Renal cortical epithelial cell (primary cell): ENCODE measurements around the gene NDUFS1. TPM values are rescaled to one million over a fixed set of nuclear protein-coding genes. Genes with fewer than 3 reads are reported as not detected.
A peak's percentile ranks its signal among the peaks of the same experiment; 100 is the strongest.
"Not testable (repeated sequence)": the region's sequence is repeated elsewhere in the genome, so short reads cannot be mapped to it uniquely, and the experiment has no call there.

Experiments
- DNase-seq: peaks from one replicate; pipeline ENCODE4 v3.0.0-alpha.2; 2011; ENCODE audit warnings: low read depth
- total RNA-seq: library from RNA; depleted of rRNA; stranded (reverse); fragments of >200 nt; gene quantifications from 2 replicates; pipeline ENCODE4 v1.2.3, GENCODE V29; 2014

Gene NDUFS1
- 188 and 301 TPM in 2 replicates for total RNA-seq

DNA sequence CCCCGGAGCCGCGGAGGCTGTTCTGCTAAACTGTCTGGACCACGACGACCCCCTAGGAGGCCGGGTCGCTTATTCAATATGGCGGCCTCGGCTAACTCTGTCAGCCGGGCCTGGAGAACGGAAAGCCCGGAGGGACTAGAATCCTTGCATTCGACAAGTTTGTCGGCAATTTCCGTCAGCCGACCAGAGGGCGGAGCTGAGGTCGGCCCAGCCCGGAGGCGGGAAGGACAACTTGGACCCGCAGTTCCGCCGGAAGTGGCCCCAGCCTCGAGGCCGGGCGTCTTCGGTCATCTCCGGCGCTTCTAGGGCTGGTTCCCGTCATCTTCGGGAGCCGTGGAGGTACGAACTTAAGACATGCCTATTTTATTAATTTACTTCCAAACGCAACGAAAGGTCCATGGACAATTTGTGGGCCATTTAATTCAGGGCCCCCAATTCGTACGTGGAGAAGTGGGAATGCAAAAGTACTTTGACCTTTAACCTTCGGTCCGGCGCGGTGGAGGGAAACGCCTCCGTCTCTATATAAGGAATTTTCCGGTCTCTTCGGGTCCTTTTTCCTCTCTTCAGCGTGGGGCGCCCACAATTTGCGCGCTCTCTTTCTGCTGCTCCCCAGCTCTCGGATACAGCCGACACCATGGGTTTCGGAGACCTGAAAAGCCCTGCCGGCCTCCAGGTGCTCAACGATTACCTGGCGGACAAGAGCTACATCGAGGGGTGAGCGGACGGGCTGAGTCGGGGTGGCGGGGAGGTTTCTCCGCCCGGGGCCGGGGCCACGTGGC, at the start of gene NDUFS1, which contains the start of gene EEF1B2:
Gene NDUFS1 (minus strand): TSS at position 99 of the 779 bp plus-strand sequence. CDS start 5,766 bp downstream, outside the sequence.
Gene EEF1B2 (plus strand): TSS at position 550 of the 779 bp plus-strand sequence. CDS start 85 bp downstream, at position 635.
- DNase-seq, result peak; percentile 95

DNA sequence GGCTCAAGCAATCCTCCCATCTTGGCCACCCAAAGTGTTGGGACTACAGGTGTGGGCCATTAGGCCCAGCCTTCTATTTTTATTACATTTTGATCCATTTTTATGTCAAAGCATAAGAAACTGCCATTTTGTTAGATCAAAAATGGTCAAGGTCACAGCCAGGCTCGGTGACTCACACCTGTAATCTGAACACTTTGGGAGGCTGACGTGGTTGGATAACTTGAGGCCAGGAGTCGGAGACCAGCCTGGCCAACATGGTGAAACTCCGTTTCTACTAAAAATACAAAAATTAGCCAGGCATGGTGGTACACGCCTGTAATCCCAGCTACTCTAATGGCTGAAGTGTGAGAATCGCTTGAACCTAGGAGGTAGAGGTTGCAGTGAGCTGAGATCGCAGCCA, 49.7 kb upstream of the NDUFS1 start:
- DNase-seq, result no peak

DNA sequence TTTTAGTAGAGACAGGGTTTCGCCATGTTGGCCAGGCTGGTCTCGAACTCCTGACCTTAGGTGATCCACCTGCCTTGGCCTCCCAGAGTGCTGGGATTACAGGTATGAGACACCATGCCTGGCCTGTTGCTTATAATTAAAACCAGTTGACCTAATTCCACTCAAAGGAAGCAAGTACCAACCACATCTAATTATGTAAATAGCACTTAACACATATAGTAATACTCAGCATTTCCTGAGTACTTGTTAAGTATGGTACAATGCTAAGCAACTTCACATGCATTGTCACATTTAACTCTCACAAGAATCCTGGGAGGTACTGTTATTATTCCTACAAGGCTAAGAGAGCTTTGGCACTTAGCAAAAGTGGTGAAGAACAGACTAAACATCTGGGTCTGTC, 48.1 kb upstream of the NDUFS1 start:
- not testable (repeated sequence) for DNase-seq

DNA sequence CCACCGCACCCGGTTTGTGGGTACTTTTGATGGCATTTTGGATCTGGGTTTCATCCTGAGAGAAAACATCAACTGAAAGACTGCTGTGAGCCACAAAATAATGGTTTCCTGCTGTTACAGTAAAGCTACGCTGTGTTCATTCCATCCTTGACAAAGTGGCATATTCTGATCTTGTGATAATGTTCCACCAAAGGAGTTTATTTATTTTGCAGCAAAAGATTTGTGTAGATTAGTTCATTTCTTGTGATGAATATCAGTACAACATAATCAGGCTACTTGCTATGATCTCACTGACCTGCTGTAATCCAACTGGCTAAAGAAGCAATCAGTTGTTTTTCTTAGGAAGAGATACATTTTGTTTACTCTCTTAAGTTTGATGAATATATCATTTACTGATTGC, 45.5 kb upstream of the NDUFS1 start:
- no peak for DNase-seq

DNA sequence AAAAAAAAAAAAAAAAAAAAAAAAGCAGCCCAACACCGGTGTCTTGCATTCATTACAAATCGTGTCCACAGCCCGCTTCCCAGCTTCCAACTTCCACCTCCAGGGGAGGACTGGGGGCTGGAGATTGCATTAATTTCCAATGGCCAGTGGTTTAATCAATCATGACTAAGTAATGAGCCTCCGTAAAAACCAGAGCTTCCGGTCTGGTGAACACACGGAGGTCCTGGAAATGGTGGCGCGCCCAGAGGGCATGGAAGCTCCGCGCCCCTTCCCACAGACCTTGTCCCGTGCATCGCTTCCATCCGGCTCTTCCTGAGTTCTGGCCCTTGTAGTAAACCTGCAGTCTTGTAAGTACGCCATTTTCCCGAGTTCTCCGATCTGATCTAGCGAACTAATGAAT, 44.1 kb upstream of the NDUFS1 start:
- DNase-seq, result no peak

DNA sequence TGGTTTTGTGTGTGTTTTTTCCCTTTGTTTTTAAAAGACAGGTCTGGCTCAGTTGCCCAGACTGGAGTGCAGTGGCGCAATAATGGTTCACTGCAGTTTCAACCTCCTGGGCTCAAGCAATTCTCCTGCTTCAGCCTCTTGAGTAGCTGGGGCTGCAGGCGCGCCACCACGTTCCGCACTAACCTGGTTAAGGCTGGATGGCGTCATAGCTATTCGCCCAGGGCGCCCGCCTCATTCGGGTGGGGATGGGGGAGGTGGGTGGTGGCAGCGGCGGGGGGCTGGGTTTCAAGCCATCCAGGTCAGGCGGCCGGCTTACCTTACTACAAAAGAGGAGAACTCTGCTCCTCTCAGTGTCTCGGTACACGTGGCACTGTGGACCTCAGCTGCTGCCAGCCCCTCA, 43.2 kb upstream of the NDUFS1 start:
- no peak for DNase-seq

DNA sequence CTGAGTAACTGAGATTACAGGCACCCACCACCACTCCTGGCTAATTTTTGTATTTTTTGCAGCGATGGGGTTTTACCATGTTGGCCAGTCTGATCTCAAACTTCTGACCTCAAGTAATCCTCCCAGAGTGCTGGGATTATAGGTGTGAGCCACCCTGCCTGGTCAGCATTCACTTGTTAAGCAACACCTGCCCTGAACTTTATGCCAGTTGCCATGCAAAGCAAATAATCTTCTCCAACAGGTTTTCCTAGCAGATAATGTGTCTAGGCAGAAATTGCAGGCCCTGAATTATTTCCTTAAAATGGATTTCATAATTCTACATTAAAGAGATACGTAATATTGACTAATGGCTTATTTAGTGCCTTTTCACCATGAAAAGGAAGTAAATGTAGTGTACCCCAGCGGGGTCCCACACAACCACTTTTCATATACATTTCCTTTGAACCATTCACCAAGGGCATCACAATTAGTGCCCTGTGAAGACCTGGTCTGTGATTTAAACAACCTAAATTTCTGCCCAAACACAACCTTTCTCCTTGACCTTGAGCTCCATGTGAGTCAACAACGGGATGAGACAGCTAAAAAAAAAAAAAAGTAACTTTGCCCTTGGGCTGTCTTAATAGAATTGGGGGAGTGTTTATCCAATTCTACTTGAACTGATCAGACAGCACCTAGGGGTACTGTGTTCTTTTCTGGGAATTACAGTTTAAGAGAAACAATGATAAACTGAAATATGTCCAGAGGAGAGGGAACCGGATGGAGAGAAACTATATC, 42.0 kb upstream of the NDUFS1 start:
- DNase-seq, result no peak

DNA sequence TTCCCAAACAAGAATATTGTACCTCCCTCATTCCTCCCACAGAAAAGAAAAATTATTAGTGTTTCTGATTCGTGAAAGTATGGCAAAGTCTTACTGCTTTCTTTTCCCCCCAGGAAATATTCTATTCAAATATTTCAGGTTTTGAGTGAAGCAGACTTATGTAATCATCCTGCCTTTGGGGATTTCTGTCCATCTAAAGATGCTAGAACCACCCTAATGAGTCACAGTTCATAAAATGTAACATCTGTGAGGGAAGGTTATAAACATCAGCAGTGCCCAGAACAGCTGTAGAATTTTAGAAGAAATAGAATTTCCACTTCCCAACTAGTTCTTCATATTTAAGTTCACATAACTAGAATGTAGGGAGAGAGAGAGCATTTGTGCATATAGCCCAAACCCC, 39.4 kb upstream of the NDUFS1 start:
- no peak for DNase-seq

DNA sequence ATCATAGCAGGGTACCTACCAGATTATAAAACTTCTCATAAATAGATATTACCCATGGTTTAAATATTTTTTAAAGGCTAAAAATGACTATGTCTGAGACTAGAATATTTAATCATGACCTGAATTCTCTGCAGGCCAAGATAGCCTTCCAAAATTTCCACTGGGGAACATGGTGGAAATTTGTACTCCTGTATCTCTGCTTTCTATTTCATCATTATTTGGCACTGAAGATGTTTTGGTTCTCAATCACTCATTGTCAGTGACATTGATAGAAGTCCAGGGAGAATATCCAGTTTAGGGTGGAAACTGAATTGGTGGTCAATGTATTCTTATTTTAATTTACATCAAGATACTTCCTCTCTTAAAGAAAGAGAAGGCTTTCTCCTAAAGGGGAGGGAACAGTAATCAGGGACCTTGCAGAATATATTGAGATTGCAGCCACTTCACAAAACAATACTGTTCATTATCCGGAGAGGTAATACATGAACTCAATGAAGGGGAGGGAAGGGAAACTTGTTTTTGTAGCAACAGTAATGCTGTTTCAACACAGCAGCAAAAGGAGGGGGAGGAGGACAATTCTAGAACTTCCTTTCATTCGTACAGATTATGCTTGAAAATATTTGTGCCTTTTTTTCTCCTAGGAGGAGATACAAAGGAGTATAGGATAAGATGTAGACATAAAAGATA, 34.6 kb upstream of the NDUFS1 start:
- no peak for DNase-seq

DNA sequence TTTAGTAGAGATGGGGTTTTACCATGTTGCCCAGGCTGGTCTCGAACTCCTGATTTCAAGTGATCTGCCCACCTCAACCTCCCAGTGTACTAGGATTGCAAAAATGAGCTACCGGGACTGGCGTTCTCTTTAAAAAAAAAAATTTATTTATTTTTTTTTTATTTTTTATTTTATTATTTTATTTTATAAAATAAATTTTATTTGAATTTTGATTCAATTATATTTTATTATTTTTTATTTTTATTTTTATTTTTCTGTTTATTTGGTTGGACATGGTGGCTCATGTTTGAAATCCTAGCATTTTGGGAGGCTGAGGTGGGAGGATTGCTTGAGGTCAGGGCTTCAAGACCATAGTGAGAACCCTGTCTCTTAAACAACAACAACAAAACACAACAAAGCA, 32.9 kb upstream of the NDUFS1 start:
- DNase-seq, result no peak

DNA sequence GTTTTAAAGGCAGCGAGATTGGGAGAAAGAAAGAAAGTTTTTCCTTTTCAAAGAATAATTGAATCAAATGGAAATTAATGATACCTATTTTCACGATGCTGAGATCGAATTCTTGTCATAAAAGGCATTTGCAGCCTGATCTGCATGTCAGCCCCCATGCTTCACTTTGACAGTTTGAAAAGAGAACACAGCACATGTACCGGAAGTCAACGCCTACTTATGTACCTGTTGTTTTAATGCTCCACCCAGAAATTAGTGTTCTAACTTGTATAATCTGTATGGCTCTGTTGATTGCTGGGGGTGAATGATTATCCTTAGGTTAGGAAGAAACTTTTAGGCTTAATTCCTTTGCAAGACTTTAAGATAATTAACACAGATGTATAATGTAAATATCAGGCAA, 31.4 kb upstream of the NDUFS1 start:
- DNase-seq, result no peak

DNA sequence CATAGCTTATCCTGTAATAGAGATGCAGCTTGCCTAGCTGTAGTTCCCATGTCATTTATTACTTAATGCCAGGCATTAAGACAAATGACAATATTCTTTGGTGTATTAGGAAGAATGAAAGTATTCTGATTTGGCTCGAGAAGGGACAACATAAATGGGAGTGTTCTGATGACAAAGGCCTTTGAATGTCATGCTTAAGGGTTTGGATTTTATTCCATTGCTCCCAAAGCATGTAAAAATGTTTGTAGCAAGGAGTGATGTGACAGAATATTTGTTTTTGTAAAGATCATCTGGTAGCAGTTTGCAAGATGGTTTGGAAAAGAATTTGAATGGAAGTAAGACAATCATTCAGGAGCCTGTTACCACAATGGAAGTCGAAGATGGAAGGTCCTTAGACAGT, 30.9 kb upstream of the NDUFS1 start:
- DNase-seq, result no peak

DNA sequence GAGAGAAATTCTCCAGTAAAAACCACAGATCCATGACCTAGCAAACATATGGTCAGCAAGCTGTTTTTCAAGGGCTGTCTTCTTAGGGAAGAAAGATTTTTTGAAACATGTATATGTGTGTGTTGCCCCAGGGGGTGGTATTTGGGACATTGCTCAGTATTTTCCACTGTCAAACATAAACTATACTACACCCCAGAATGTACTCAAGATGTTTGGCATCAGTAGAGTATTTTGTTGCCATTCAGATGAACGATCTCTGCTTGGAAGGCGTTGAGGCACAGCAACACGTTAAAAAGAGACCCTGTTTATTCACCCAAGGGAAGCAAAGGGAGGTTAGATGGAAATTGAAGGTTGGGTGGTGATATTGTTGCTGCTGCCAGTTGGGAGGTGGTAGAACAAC, 30.4 kb upstream of the NDUFS1 start:
- no peak for DNase-seq

DNA sequence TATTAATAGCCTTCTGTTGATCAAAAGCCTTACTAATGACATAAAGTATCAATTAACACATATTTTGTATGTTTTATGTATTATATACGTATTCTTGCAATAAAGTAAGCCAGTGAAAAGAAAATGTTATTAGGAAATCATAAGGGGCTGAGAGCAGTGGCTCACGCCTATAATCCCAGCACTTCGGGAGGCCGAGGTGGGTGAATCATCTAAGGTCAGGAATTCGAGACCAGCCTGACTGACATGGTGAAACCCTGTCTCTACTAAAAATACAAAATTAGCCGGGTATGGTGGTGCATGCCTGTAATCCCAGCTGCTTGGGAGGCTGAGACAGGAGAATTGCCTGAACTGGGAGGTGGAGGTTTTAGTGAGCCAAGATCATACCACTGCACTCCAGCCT, 22.3 kb upstream of the NDUFS1 start:
- DNase-seq, result not testable (repeated sequence)

DNA sequence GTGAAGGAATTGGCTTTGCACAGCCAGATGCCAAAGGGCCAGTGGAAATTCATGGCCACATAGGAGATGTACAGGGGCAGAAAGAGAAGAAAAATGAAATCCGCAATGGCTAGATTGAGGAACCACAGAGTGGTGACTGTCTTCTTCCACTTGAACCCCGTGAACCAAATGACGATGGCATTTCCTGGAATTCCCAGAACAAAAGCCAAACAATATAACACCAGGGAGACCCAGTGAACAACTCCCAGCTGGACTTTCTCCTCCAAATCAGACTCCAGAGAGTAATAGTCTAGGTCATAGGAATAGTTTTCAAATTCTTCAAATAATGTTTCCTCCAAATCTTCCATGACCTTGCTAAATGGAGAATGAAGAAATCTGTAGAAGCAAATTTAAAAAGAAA, 17.7 kb upstream of the NDUFS1 start:
- no peak for DNase-seq

DNA sequence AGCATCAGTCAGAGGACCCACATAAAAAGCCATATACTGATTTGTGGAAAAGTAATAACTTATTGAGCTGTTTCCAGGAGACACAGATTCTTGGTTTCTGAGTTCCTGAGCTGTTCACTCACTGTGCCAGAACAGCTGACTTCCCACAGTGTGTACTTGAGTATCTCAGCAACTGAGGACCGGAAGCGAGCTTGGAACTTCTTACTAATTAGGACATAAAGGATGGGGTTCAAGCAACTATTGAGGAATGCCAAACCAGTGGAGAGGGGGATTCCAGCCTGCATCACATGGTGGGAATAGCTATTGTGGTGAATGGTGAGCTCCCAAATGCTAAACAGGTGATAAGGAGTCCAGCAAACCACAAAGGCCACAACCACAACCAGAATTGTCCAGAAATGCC, 16.9 kb upstream of the NDUFS1 start:
- peak; percentile 7 for DNase-seq

DNA sequence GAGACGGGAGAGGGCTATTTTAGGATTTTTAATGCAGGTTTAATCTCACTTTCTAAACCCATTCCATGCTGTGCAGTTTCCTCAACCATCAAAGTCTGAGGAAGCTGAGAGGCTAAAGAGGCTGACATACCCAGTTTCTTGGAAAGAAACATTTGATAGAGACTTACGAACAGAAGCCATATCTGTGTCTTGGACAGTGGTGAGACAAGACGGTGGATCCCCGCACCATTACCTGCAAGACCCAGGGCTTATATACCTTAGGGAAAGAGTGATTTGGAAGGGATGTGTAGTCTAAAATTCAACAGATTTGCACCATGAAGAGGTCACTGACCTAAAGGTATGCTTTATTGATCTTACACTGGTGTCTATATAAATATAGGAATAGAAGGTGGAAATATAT, 13.9 kb upstream of the NDUFS1 start:
- DNase-seq, result no peak

DNA sequence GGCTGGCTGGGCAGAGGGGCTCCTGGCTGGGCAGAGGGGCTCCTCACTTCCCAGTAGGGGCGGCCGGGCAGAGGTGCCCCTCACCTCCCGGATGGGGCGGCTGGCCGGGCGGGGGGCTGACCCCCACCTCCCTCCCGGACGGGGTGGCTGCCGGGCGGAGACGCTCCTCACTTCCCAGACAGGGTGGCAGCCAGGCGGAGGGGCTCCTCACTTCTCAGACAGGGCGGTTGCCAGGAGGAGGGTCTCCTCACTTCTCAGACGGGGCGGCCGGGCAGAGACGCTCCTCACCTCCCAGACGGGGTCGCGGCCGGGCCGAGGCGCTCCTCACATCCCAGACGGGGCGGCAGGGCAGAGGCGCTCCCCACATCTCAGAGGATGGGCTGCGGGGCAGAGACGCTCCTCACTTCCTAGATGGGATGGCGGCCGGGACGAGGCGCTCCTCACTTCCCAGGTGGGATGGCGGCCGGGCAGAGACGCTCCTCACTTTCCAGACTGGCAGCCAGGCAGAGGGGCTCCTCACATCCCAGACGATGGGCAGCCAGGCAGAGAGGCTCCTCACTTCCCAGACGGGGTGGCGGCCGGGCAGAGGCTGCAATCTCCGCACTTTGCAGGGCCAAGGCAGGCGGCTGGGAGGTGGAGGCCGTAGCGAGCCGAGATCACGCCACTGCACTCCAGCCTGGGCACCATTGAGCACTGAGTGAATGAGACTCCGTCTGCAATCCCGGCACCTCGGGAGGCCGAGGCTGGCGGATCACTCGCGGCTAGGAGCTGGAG, 12.6 kb upstream of the NDUFS1 start:
- not testable (repeated sequence) for DNase-seq

DNA sequence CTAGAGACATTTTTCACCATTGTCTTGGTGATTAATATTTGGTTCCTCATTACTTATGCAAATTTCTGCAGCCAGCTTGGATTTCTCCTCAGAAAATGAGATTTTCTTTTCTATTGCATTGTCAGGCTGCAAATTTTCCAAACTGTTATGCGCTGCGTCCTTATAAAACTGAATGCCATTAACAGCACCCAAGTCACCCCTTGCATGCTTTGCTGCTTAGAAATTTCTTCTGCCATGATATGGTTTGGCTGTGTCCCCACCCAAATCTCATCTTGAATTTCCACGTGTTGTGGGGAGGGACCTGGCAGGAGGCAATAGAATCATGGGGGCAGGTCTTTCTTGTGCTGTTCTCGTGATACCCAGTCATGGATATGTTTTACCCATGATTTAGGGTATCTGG, 9.0 kb upstream of the NDUFS1 start:
- DNase-seq, result not testable (repeated sequence)

DNA sequence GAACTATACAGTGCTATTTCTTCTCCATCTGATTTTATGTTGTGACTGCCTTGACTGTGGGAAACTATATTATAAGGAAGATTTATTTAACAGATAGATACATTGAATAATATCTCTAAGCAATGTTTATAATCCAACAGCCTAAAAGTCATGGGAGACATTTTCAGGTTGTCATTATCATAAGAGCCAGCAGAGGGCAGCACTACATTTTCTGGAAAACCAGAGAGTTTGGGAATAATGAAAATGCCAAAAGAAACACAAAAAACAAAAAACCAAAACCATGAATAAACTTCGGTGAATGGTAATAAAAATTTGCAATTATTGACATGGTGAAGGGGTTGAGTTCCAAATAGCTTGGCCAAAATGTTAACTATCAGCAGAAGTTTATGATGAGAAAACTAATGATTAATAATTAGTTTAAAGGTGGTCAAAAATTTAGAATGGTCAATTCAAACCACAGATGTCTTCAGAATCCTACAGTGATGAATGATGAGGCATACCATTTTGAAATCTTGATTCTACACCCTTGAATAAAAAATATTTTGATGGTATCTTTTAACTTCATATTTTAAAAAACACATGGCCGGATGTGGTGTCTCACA, 5.1 kb upstream of the NDUFS1 start:
- DNase-seq, result peak; percentile 21

DNA sequence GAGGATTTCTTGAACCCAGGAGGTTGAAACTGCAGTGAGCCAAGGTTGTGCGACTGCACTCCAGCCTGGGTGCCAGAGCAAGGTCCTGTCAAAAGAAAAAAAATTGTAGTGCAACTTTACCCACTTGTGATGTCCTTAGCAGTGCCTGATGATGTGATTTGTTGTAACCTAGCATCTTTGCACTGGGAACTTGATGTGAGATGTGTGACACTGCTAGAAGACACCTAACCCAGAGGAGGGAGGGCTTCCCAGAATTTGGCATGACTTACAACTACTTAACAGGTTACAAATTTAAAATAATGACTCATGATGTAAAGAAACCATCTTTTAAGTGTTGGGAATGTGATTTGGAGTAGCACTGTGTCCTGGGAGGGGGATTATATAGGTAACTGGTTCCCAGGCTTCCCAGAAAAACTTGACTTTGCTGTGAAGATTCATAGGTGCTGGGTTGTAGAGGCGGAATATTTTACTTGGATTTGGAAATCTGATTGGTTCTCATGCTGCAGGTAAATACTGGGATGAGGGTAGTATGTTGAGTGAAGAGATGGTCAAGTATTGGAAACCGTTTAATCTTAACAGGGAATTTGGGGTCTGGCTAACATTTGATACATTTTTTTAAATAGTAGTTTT, 4.1 kb upstream of the NDUFS1 start:
- DNase-seq, result no peak
